K562 (cell line): ENCODE data around the gene HYI. TPM values are rescaled to one million over a fixed set of nuclear protein-coding genes. Genes with fewer than 3 reads are reported as not detected.

Experiments
- ATAC-seq: fragments of 200-7000 bp; cut with Tn5 transposase; 3 replicates; pipeline ENCODE4 v1.9.1; 2020; ENCODE audit warnings: moderate library complexity
- BruUV-seq: library from RNA; stranded (reverse); fragments of 400-500 nt; replicated peaks from 2 replicates; lab custom pipeline; 2021; lab: Mats Ljungman, UMichigan
- CTCF ChIA-PET: fragments of 300-600 bp; formaldehyde crosslinking; extraction: SDS; loops from one replicate; lab custom pipeline; 2021; ENCODE audit warnings: low intra/inter-chr PET ratio; lab: Yijun Ruan, JAX
- POLR2A ChIA-PET: fragments of 300-600, 350-650 bp; sonication (Branson Sonifier 250); formaldehyde crosslinking; extraction: SDS; loops from one replicate; lab custom pipeline; 2021; ENCODE audit warnings: antibody characterized with exemption, inconsistent platforms; lab: Yijun Ruan, JAX
- DNase-seq, 4 experiments: peaks; one replicate each; pipeline versions ENCODE4 v3.0.0 to v3.0.0-alpha.2; 2011 to 2018; ENCODE audit warnings: low spot score in 3 of 4, mixed read lengths in 3 of 4; ENCODE audit errors: extremely low read depth in 1 of 4
- FAIRE-seq: peaks from 2 replicates; lab custom pipeline; 2011; peaks lifted over from hg19 to GRCh38; lab: Jason Lieb, UNC
- H2AFZ ChIP-seq: 2 replicates; pipeline ENCODE4 v1.6.0; 2011; ENCODE audit warnings: low read depth, low read length, control low read depth, inconsistent platforms
- H3K27ac ChIP-seq: fragments of 200-600 bp; 3 replicates; pipeline ENCODE4 v1.8.0; 2011; ENCODE audit warnings: low read depth, mild to moderate bottlenecking, control low read depth, inconsistent platforms, low read length, moderate library complexity, mixed read lengths; ENCODE audit errors: extremely low read depth
- H3K27me3 ChIP-seq, 2 experiments: fragments of 300-600 bp in 1 of 2; 2 replicates in 1 of 2; 3 replicates in 1 of 2; pipeline versions ENCODE4 v1.6.0 to v1.8.0; 2011; ENCODE audit warnings: inconsistent platforms in 2 of 2, low read length in 2 of 2, mild to moderate bottlenecking in 1 of 2, mixed read lengths in 1 of 2, moderate library complexity in 1 of 2; ENCODE audit not compliant: control insufficient read depth in 2 of 2, insufficient read depth in 2 of 2
- H3K36me3 ChIP-seq: fragments of 300-600 bp; 3 replicates; pipeline ENCODE4 v1.8.0; 2011; ENCODE audit warnings: mild to moderate bottlenecking, low read length, inconsistent platforms; ENCODE audit not compliant: control insufficient read depth, insufficient read depth
- H3K4me1 ChIP-seq, 2 experiments: fragments of 200-600 bp in 1 of 2; replicated peaks in 1 of 2; 2 replicates in 1 of 2; 3 replicates in 1 of 2; pipeline versions ENCODE4 v1.5.1 to v1.8.0; 2011; ENCODE audit warnings: inconsistent platforms in 2 of 2, low read length in 2 of 2, mild to moderate bottlenecking in 1 of 2, mixed read lengths in 1 of 2, moderate library complexity in 1 of 2; ENCODE audit not compliant: control insufficient read depth in 2 of 2, insufficient read depth in 2 of 2
- H3K4me2 ChIP-seq: 2 replicates; pipeline ENCODE4 v1.6.1; 2011; ENCODE audit warnings: low read length, control low read depth, inconsistent platforms, mixed read lengths; ENCODE audit not compliant: insufficient read depth
- H3K4me3 ChIP-seq: fragments of 200-600 bp; sonication (generic), shearing (Covaris generic); 2 replicates; pipeline ENCODE4 v1.5.1; 2016; ENCODE audit warnings: control low read depth, inconsistent platforms
- H3K79me2 ChIP-seq: fragments of 200-600 bp; 3 replicates; pipeline ENCODE4 v1.8.0; 2011; ENCODE audit warnings: low read length, inconsistent platforms; ENCODE audit not compliant: control insufficient read depth, insufficient read depth
- H3K9ac ChIP-seq, 2 experiments: 2 replicates each; pipeline versions ENCODE4 v1.6.0 to v1.6.1; 2011; ENCODE audit warnings: low read depth in 2 of 2, low read length in 2 of 2, control low read depth in 1 of 2, inconsistent platforms in 1 of 2, mild to moderate bottlenecking in 1 of 2, mixed read lengths in 1 of 2; ENCODE audit not compliant: insufficient read depth in 1 of 2
- H3K9me1 ChIP-seq: one replicate; pipeline ENCODE4 v1.6.0; 2011; ENCODE audit warnings: inconsistent platforms, mild to moderate bottlenecking, low read length, moderate library complexity; ENCODE audit not compliant: control insufficient read depth, insufficient read depth
- H3K9me3 ChIP-seq: replicated peaks from 2 replicates; pipeline ENCODE4 v1.5.1; 2011; ENCODE audit warnings: low read depth, low read length, inconsistent platforms; ENCODE audit not compliant: control insufficient read depth, insufficient read depth
- H4K20me1 ChIP-seq: replicated peaks from 2 replicates; pipeline ENCODE4 v1.6.1; 2011; ENCODE audit warnings: low read length, inconsistent platforms, mixed read lengths; ENCODE audit not compliant: control insufficient read depth, insufficient read depth
- CBX2 ChIP-seq: fragments of 200-600 bp; sonication (generic); IDR thresholded peaks from one replicate; pipeline ENCODE4 v1.6.1; 2012; ENCODE audit warnings: mild to moderate bottlenecking, low read length, inconsistent platforms; ENCODE audit not compliant: insufficient read depth, poor library complexity, severe bottlenecking
- DIDO1 ChIP-seq: fragments of 450-650 bp; IDR thresholded peaks from 2 replicates; pipeline ENCODE4 v1.6.1; 2016; ENCODE audit warnings: low read depth, missing biosample characterization, missing genetic modification characterization
- DNMT1 ChIP-seq: fragments of 450-650 bp; IDR thresholded peaks from 2 replicates; pipeline ENCODE4 v1.6.1; 2016; ENCODE audit warnings: antibody characterized with exemption, mild to moderate bottlenecking
- ETS2 ChIP-seq: IDR thresholded peaks from 2 replicates; pipeline ENCODE4 v1.6.1; 2016; ENCODE audit warnings: borderline replicate concordance, missing genetic modification characterization, mild to moderate bottlenecking, moderate library complexity, missing compliant biosample characterization; ENCODE audit not compliant: poor library complexity, severe bottlenecking
- GATA2 ChIP-seq: sonication (generic); formaldehyde crosslinking; IDR thresholded peaks from 2 replicates; pipeline ENCODE4 v1.4.0; 2020; ENCODE audit warnings: mild to moderate bottlenecking, missing genetic modification reagents
- GTF2B ChIP-seq: IDR thresholded peaks from 2 replicates; pipeline ENCODE4 v1.6.1; 2011; ENCODE audit not compliant: insufficient read length; ENCODE audit errors: extremely low read depth
- JUNB ChIP-seq: fragments of 450-650 bp; formaldehyde crosslinking; conservative IDR thresholded peaks from 2 replicates; pipeline ENCODE4 v1.4.0; 2020; ENCODE audit warnings: mild to moderate bottlenecking
- NUFIP1 ChIP-seq: fragments of 450-650 bp; IDR thresholded peaks from 2 replicates; pipeline ENCODE4 v1.6.1; 2018; ENCODE audit not compliant: partially characterized antibody
- PCBP2 ChIP-seq: fragments of 200-400 bp; formaldehyde crosslinking; IDR thresholded peaks from 2 replicates; pipeline ENCODE4 v1.6.1; 2018; ENCODE audit warnings: low read length, low read depth, mild to moderate bottlenecking, moderate library complexity; ENCODE audit not compliant: poor library complexity, severe bottlenecking
- SRSF3 ChIP-seq: fragments of 200-400 bp; formaldehyde crosslinking; IDR thresholded peaks from 2 replicates; pipeline ENCODE4 v1.6.1; 2016; ENCODE audit warnings: mild to moderate bottlenecking, low read length, moderate library complexity; ENCODE audit not compliant: insufficient read depth
- STAT5A ChIP-seq: IDR thresholded peaks from 2 replicates; pipeline ENCODE4 v1.6.1; 2012; ENCODE audit warnings: low read length, inconsistent platforms, borderline replicate concordance
- ZNF12 ChIP-seq: sonication (generic); formaldehyde crosslinking; IDR thresholded peaks from 2 replicates; pipeline ENCODE4 v1.4.0; 2020; ENCODE audit warnings: mild to moderate bottlenecking, missing genetic modification reagents
- WGBS: fragments of 100-300 bp; shearing (Covaris generic); methylation state at CpG from one replicate; pipeline ENCODE4 v1.1.6; 2016; ENCODE audit warnings: low coverage, mixed read lengths; ENCODE audit not compliant: insufficient coverage; ENCODE audit errors: missing lambda C conversion rate; 5-methylcytosine and 5-hydroxymethylcytosine counted together
- in situ Hi-C: fragments of 300-500 bp; cut with MboI; formaldehyde crosslinking; loops from 4 replicates; pipeline ENCODE4 v1.15.0; 2018; ENCODE audit warnings: inconsistent platforms, mixed read lengths
- intact Hi-C: fragments of 100-400 bp; cut with micrococcal nuclease; formaldehyde crosslinking; loops from 2 replicates; pipeline ENCODE4 v1.14.2; 2022
- polyA plus RNA-seq, 8 experiments: library from polyadenylated mRNA; depleted of rRNA in 4 of 8; stranded (reverse) in 5 of 8; unstranded in 3 of 8; fragments of >200 nt; fragmentation: Nextera tagmentation in 2 of 8; fragmentation: Illumina TruSeq in 1 of 8; extraction: Ambion mirVana in 2 of 8; extraction: Trizol in 1 of 8; gene quantifications; 2 replicates each; pipeline versions ENCODE4 v1.2.1 to v1.2.3, GENCODE V29; 2011 to 2014; ENCODE audit warnings: inconsistent platforms in 1 of 8, missing spikeins in 1 of 8
- total RNA-seq, 7 experiments: library from RNA; depleted of rRNA in 6 of 7; stranded (reverse); fragments of >200 nt in 6 of 7; fragmentation: Illumina TruSeq in 2 of 7; extraction: Trizol in 2 of 7; gene quantifications; 2 replicates each; pipeline versions ENCODE4 v1.2.1 to v1.2.3, GENCODE V29; 2011 to 2021; ENCODE audit warnings: low replicate concordance in 1 of 7

HYI gene
- total and polyA plus RNA-seq, 9 of the 15 experiments (the other 6 are each of a cell fraction or from before 2014, with no cell fraction given) = 0.04 to 4.1 (median 1.4) TPM; not detected in 1

GRCh38 chr1:43437031-43437973, 16.4 kb downstream of the HYI start:
- TF ChIP-seq PCBP2 (no peak), GTF2B (no peak), SRSF3 (no peak), GATA2 (CRISPR knock-in tag) (no peak), ETS2 (no peak), ZNF12 (CRISPR knock-in tag) (no peak), NUFIP1 (no peak), JUNB (CRISPR knock-in tag) (no peak), DNMT1 (no peak), DIDO1 (no peak), CBX2 (no peak), STAT5A (no peak)
- no peaks in the 10 kb centered on the region for H3K4me1 ChIP-seq
- WGBS = 74% methylated on average over 18 of the region's 20 CpGs
- intact Hi-C loops (no loop called here), in situ Hi-C loops (no loop called here)
- H3K9ac ChIP-seq = no peak overlapping the region
- DNase-seq (no peak), FAIRE-seq (no peak), ATAC-seq (no peak)
- no peaks in the 10 kb centered on the region for H3K79me2 ChIP-seq
- no TSS peak for BruUV-seq
- peaks cover 35% of the 10 kb centered on the region; the same call in 2 of the 3 replicates for H3K36me3 ChIP-seq
- H3K9me3 ChIP-seq = no peaks in the 10 kb centered on the region
- H2AFZ ChIP-seq = no peak overlapping the region
- H3K9me1 ChIP-seq = no peaks in the 10 kb centered on the region
- no peak overlapping the region for H3K27ac ChIP-seq
- ChIA-PET POLR2A (interaction anchor here (1.1 to 1.3 kb wide), 2 partner anchors 13 to 23 kb away, joined by 3 to 5 read pairs; no protein-coding TSS in a partner anchor), CTCF (no interaction called here)
- H3K4me3 ChIP-seq = no peak overlapping the region
- H4K20me1 ChIP-seq = no peaks in the 10 kb centered on the region
- no peaks in the 10 kb centered on the region for H3K27me3 ChIP-seq
- no peak overlapping the region for H3K4me2 ChIP-seq
